HCT116 (cell line): ENCODE data around the gene GSAP. TPM values are rescaled to one million over a fixed set of nuclear protein-coding genes. Genes with fewer than 3 reads are reported as not detected.

Experiments used
- ATAC-seq: fragments of 200-7000 bp; cut with Tn5 transposase; 2 replicates; pipeline ENCODE4 v1.9.1; 2020; ENCODE audit warnings: mild to moderate bottlenecking, moderate library complexity
- BruUV-seq: library from RNA; stranded (reverse); fragments of 400-500 nt; replicated peaks from 2 replicates; lab custom pipeline; 2021; lab: Mats Ljungman, UMichigan
- CTCF ChIA-PET: fragments of 300-600 bp; sonication (Branson Sonifier 250); formaldehyde crosslinking; loops from one replicate; lab custom pipeline; 2021; ENCODE audit warnings: antibody characterized with exemption; lab: Charles Lee
- POLR2A ChIA-PET: fragments of 300-600, 350-600 bp; sonication (Branson Sonifier 250); formaldehyde crosslinking; loops from one replicate; lab custom pipeline; 2021; ENCODE audit warnings: antibody characterized with exemption; lab: Charles Lee
- RAD21 ChIA-PET, 2 experiments: fragments of 300-600 bp; sonication (Branson Sonifier 250); formaldehyde crosslinking; loops; one replicate each; lab custom pipeline; 2023; ENCODE audit warnings: low total read pairs in 2 of 2; ENCODE audit not compliant: uncharacterized antibody in 2 of 2, unreplicated experiment in 2 of 2, low non-redundant PET in 1 of 2; lab: Charles Lee
- DNase-seq: peaks from one replicate; pipeline ENCODE4 v3.0.0-alpha.2; 2010; ENCODE audit warnings: low read depth, low spot score
- H2AFZ ChIP-seq: fragments of 200-600 bp; shearing (Covaris generic), sonication (generic); 2 replicates; pipeline ENCODE4 v1.6.1; 2017; ENCODE audit warnings: low read depth, mixed run types, mixed read lengths, antibody characterized with exemption, low read length; ENCODE audit not compliant: poor library complexity, severe bottlenecking
- H3K27ac ChIP-seq: 2 replicates; pipeline ENCODE4 v1.5.1; 2012; ENCODE audit warnings: low read depth, low read length
- H3K27me3 ChIP-seq: fragments of 200-600 bp; sonication (generic); 2 replicates; pipeline ENCODE4 v1.6.1; 2016; ENCODE audit warnings: mixed run types, low read length, mixed read lengths; ENCODE audit not compliant: insufficient read depth
- H3K36me3 ChIP-seq, 2 experiments: fragments of 200-500 bp in 1 of 2; fragments of 200-600 bp in 1 of 2; sonication (Bioruptor generic) in 1 of 2; sonication (generic) in 1 of 2; 2 replicates each; pipeline versions ENCODE4 v1.5.1 to v1.6.1; 2014 to 2016; ENCODE audit warnings: low read length in 2 of 2, inconsistent platforms in 1 of 2, mixed read lengths in 1 of 2, mixed run types in 1 of 2; ENCODE audit not compliant: insufficient read depth in 2 of 2, control insufficient read depth in 1 of 2
- H3K4me1 ChIP-seq, 2 experiments: fragments of 200-600 bp in 1 of 2; sonication (generic) in 1 of 2; 2 replicates each; pipeline versions ENCODE4 v1.5.1 to v1.6.1; 2012 to 2017; ENCODE audit warnings: low read length in 2 of 2, inconsistent platforms in 1 of 2, mild to moderate bottlenecking in 1 of 2, mixed read lengths in 1 of 2, mixed run types in 1 of 2, moderate library complexity in 1 of 2; ENCODE audit not compliant: insufficient read depth in 2 of 2, control insufficient read depth in 1 of 2
- H3K4me2 ChIP-seq: fragments of 200-600 bp; sonication (generic); 2 replicates; pipeline ENCODE4 v1.6.1; 2017; ENCODE audit warnings: mixed run types, low read length, mixed read lengths
- H3K4me3 ChIP-seq, 2 experiments: fragments of 200-600 bp in 1 of 2; sonication (generic) in 1 of 2; replicated peaks in 1 of 2; 2 replicates each; pipeline ENCODE4 v1.5.1; 2011 to 2016; ENCODE audit warnings: low read length in 2 of 2, control low read depth in 1 of 2, low read depth in 1 of 2, mild to moderate bottlenecking in 1 of 2, mixed read lengths in 1 of 2, mixed run types in 1 of 2
- H3K79me2 ChIP-seq: fragments of 200-600 bp; sonication (generic); 2 replicates; pipeline ENCODE4 v1.6.1; 2017; ENCODE audit warnings: mild to moderate bottlenecking, mixed run types, low read length, moderate library complexity, mixed read lengths; ENCODE audit not compliant: insufficient read depth
- H3K9ac ChIP-seq: fragments of 200-600 bp; sonication (generic); 2 replicates; pipeline ENCODE4 v1.6.1; 2016; ENCODE audit warnings: low read length, mixed read lengths
- H3K9me2 ChIP-seq: fragments of 200-600 bp; sonication (generic), shearing (Covaris generic); 2 replicates; pipeline ENCODE4 v1.6.1; 2017; ENCODE audit warnings: mixed run types, mild to moderate bottlenecking, moderate library complexity; ENCODE audit not compliant: insufficient read depth
- H3K9me3 ChIP-seq, 2 experiments: fragments of 200-500 bp in 1 of 2; fragments of 200-600 bp in 1 of 2; sonication (Bioruptor generic) in 1 of 2; sonication (generic) in 1 of 2; 2 replicates each; pipeline ENCODE4 v1.6.1; 2014 to 2017; ENCODE audit warnings: low read length in 2 of 2, mixed read lengths in 2 of 2, inconsistent platforms in 1 of 2, low read depth in 1 of 2, mild to moderate bottlenecking in 1 of 2, mixed run types in 1 of 2, moderate library complexity in 1 of 2; ENCODE audit not compliant: control insufficient read depth in 1 of 2, insufficient read depth in 1 of 2
- H4K20me1 ChIP-seq: fragments of 200-600 bp; sonication (generic), shearing (Covaris generic); 2 replicates; pipeline ENCODE4 v1.6.1; 2017; ENCODE audit warnings: mixed run types, mild to moderate bottlenecking, moderate library complexity; ENCODE audit not compliant: insufficient read depth
- CBX3 ChIP-seq: IDR thresholded peaks from 2 replicates; pipeline ENCODE4 v1.6.1; 2012; ENCODE audit warnings: low read depth
- CEBPB ChIP-seq: IDR thresholded peaks from 2 replicates; pipeline ENCODE4 v1.6.1; 2012; ENCODE audit warnings: low read depth
- CTCF ChIP-seq, 3 experiments: fragments of 200-600 bp in 1 of 3; sonication (generic) in 1 of 3; IDR thresholded peaks in 2 of 3; conservative IDR thresholded peaks in 1 of 3; 2 replicates each; pipeline ENCODE4 v1.5.1; 2012 to 2017; ENCODE audit warnings: low read depth in 2 of 3, low read length in 2 of 3, antibody characterized with exemption in 1 of 3, borderline replicate concordance in 1 of 3, control low read depth in 1 of 3, mild to moderate bottlenecking in 1 of 3, mixed read lengths in 1 of 3, mixed run types in 1 of 3, moderate library complexity in 1 of 3; ENCODE audit not compliant: insufficient read depth in 1 of 3
- EGR1 ChIP-seq: IDR thresholded peaks from 2 replicates; pipeline ENCODE4 v1.6.1; 2012; ENCODE audit warnings: low read depth
- ELF1 ChIP-seq: IDR thresholded peaks from 2 replicates; pipeline ENCODE4 v1.6.1; 2012; ENCODE audit warnings: low read depth, borderline replicate concordance
- EZH2phosphoT487 ChIP-seq: fragments of 200-600 bp; IDR thresholded peaks from 2 replicates; pipeline ENCODE4 v1.6.1; 2018; ENCODE audit warnings: antibody characterized with exemption, borderline replicate concordance
- FOSL1 ChIP-seq: IDR thresholded peaks from 2 replicates; pipeline ENCODE4 v1.6.1; 2012; ENCODE audit warnings: low read depth
- MAX ChIP-seq: IDR thresholded peaks from 2 replicates; pipeline ENCODE4 v1.6.1; 2012
- RAD21 ChIP-seq: IDR thresholded peaks from 2 replicates; pipeline ENCODE4 v1.6.1; 2012; ENCODE audit warnings: low read depth, mild to moderate bottlenecking
- SIN3A ChIP-seq: IDR thresholded peaks from 2 replicates; pipeline ENCODE4 v1.6.1; 2012; ENCODE audit warnings: low read depth
- SP1 ChIP-seq: IDR thresholded peaks from 2 replicates; pipeline ENCODE4 v1.6.1; 2012; ENCODE audit warnings: low read depth
- SRF ChIP-seq: IDR thresholded peaks from 2 replicates; pipeline ENCODE4 v1.6.1; 2012; ENCODE audit warnings: low read depth
- TCF7L2 ChIP-seq: IDR thresholded peaks from 2 replicates; pipeline ENCODE4 v1.7.0; 2011; ENCODE audit warnings: borderline replicate concordance, inconsistent platforms; ENCODE audit not compliant: insufficient read depth, insufficient read length; ENCODE audit errors: extremely low read depth
- YY1 ChIP-seq: IDR thresholded peaks from 2 replicates; pipeline ENCODE4 v1.6.1; 2011; ENCODE audit warnings: low read length, low read depth, moderate library complexity, mild to moderate bottlenecking; ENCODE audit not compliant: insufficient replicate concordance; ENCODE audit errors: extremely low read depth
- ZFX ChIP-seq: fragments of 450-650 bp; IDR thresholded peaks from 2 replicates; pipeline ENCODE4 v1.6.1; 2017
- ZNF274 ChIP-seq: fragments of 200-500 bp; sonication (Bioruptor generic); IDR thresholded peaks from 2 replicates; pipeline ENCODE4 v1.6.1; 2014; ENCODE audit warnings: mild to moderate bottlenecking, low read depth, low read length, inconsistent platforms
- intact Hi-C: fragments of 100-400 bp; cut with micrococcal nuclease; formaldehyde crosslinking; loops from 2 replicates; pipeline ENCODE4 v1.10.0; 2022
- total RNA-seq: library from RNA; stranded (reverse); gene quantifications from one replicate; pipeline ENCODE4 v1.2.1, GENCODE V29; 2021; ENCODE audit not compliant: unreplicated experiment

Gene GSAP
- total RNA-seq, 1 experiment from 2014 or later = not detected

GRCh38 chr7:77309714-77310220 lies 106.4 kb downstream of the GSAP start (continued):
- no peak for TF ChIP-seq RAD21
- no peak for TF ChIP-seq YY1
- TF ChIP-seq ELF1 = no peak
- no peak for TF ChIP-seq SRF
- no peak for TF ChIP-seq EGR1
- 0 out of 2 replicates have a peak, but pooled peaks have one; percentile 20 for TF ChIP-seq CEBPB

DNA sequence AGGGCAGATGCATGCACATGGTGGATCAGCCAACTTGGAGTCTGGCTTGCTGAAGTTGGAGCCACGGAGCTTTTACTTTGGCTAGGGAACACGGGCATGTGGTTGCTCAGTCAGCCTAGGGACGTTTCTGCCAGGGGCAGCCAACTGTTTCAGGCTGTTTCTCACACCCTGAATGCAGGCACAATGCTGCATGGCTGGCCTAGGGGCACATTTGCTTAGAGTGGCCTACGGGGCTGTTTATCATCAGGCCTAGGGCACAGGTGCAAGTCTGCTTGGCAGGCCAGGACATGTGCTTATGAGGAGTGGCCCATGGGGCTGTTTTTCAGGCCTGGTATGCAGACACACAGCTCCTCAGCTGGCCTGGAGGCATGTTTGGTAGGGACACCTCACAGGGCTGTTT lies 107.4 kb downstream of the GSAP start:
- H4K20me1 ChIP-seq = no peaks in the 10 kb centered on the region
- H3K4me2 ChIP-seq = no peak overlapping the region
- POLR2A ChIA-PET = no interaction called here
- DNase-seq = no peak
- H3K4me3 ChIP-seq = no peak overlapping the region
- no peaks in the 10 kb centered on the region for H3K79me2 ChIP-seq
- no peaks in the 10 kb centered on the region for H3K36me3 ChIP-seq
- CTCF ChIA-PET = no interaction called here
- H3K4me1 ChIP-seq = peaks cover 3 to 31% of the 10 kb centered on the region in 2 experiments; a peak in 3 of 4 replicates
- no peaks in the 10 kb centered on the region for H3K9me2 ChIP-seq
- no TSS peak for BruUV-seq
- intact Hi-C loops = no loop called here
- no peak overlapping the region for H3K27ac ChIP-seq
- RAD21 ChIA-PET = no interaction called here
- H2AFZ ChIP-seq = no peak overlapping the region
- H3K9ac ChIP-seq = no peak overlapping the region
- TF ChIP-seq SIN3A (no peak), SP1 (no peak), EZH2phosphoT487 (no peak), ZFX (no peak), FOSL1 (no peak), TCF7L2 (no peak), ELF1 (no peak), MAX (no peak), CBX3 (no peak), SRF (no peak), CEBPB (no peak), YY1 (no peak), CTCF (IDR thresholded peaks at IDR 0.05 in 2 of 3, conservative IDR thresholded peaks at IDR 0.05 in 1 of 3; ENCODE audit: borderline replicate concordance in 1 of 3, insufficient read depth in 1 of 3, low read depth in 2 of 3, low read length in 2 of 3) (no peak), RAD21 (no peak), ZNF274 (no peak)
- TF ChIP-seq, all 23 proteins: peak for 0
- Histone ChIP-seq H3K9me3 (no peaks in the 10 kb centered on the region), H3K27me3 (no peaks in the 10 kb centered on the region)
- ATAC-seq = no peak
